Esophagus muscularis mucosa (tissue), 4 donors: Measurements from ENCODE around the gene BFSP2. TPM values are rescaled to one million over a fixed set of nuclear protein-coding genes. Genes with fewer than 3 reads are reported as not detected.

Experiments
- DNase-seq: peaks from one replicate; pipeline ENCODE4 v3.0.0-alpha.2; 2017; ENCODE audit errors: extremely low spot score
- H3K27ac ChIP-seq, 4 donors: fragments of 200-600 bp; sonication (generic); replicated peaks in 1 of 4; 1 replicate in 3 of 4; 2 replicates in 1 of 4; pipeline ENCODE4 v1.5.1; 2016 to 2019; ENCODE audit warnings: mild to moderate bottlenecking in 1 of 4
- H3K27me3 ChIP-seq, 4 donors: fragments of 200-600 bp; sonication (generic); one replicate each; pipeline versions ENCODE4 v1.5.1 to v1.6.0; 2016 to 2019
- H3K36me3 ChIP-seq, 4 donors: fragments of 200-600 bp; sonication (generic); one replicate each; pipeline ENCODE4 v1.5.1; 2016 to 2019
- H3K4me1 ChIP-seq, 4 donors: fragments of 200-600 bp; sonication (generic); one replicate each; pipeline ENCODE4 v1.5.1; 2016 to 2019
- H3K4me3 ChIP-seq, 4 donors: fragments of 200-600 bp; sonication (generic); 1 replicate in 2 of 4; 2 replicates in 2 of 4; pipeline ENCODE4 v1.5.1; 2016 to 2019; ENCODE audit warnings: mild to moderate bottlenecking in 4 of 4, moderate library complexity in 1 of 4
- H3K9me3 ChIP-seq, 4 donors: fragments of 200-600 bp; sonication (generic); 1 replicate in 3 of 4; 2 replicates in 1 of 4; pipeline ENCODE4 v1.5.1; 2016 to 2019
- CTCF ChIP-seq, 3 experiments: fragments of 200-600 bp in 2 of 3; fragments of 450-650 bp in 1 of 3; sonication (generic) in 2 of 3; IDR thresholded peaks; one replicate each; pipeline ENCODE4 v1.5.1; 2017 to 2019; ENCODE audit warnings: antibody characterized with exemption in 3 of 3, mild to moderate bottlenecking in 2 of 3, moderate library complexity in 1 of 3
- EP300 ChIP-seq: sonication (generic); formaldehyde crosslinking; IDR thresholded peaks from one replicate; pipeline ENCODE4 v1.6.1; 2017; ENCODE audit warnings: antibody characterized with exemption
- POLR2A ChIP-seq: fragments of 450-650 bp; IDR thresholded peaks from one replicate; pipeline ENCODE4 v1.6.1; 2017; ENCODE audit warnings: antibody characterized with exemption, moderate library complexity, mild to moderate bottlenecking, low read depth
- POLR2AphosphoS5 ChIP-seq, 2 donors: sonication (generic); formaldehyde crosslinking; IDR thresholded peaks; one replicate each; pipeline ENCODE4 v1.6.1; 2017; ENCODE audit warnings: antibody characterized with exemption in 2 of 2
- WGBS: methylation state at CpG from one replicate; pipeline ENCODE4 v1.1.5; 2018; 5-methylcytosine and 5-hydroxymethylcytosine counted together
- intact Hi-C: fragments of 100-400 bp; cut with DNase I; formaldehyde crosslinking; loops from one replicate; pipeline ENCODE4 v1.15.1; 2023
- total RNA-seq, 4 donors: library from RNA; depleted of rRNA; stranded (reverse); fragments of >200 nt; gene quantifications; one replicate each; pipeline versions ENCODE4 v1.1.0 to v1.2.1, GENCODE V29; 2016

Gene BFSP2
- total RNA-seq, 4 donors from 2014 or later: not detected

GRCh38 chr3:133448478-133449122, 48.7 kb downstream of the BFSP2 start:
- 68% methylated on average over 4 of the region's 4 CpGs for WGBS
- Histone ChIP-seq H3K36me3 (no peaks in the 10 kb centered on the region), H3K27me3 (no peaks in the 10 kb centered on the region), H3K4me3 (no peak overlapping the region), H3K9me3 (no peaks in the 10 kb centered on the region), H3K27ac (no peak overlapping the region), H3K4me1 (no peaks in the 10 kb centered on the region)
- DNase-seq: no peak
- intact Hi-C loops: no loop called here
- no peak for TF ChIP-seq POLR2AphosphoS5 (IDR thresholded peaks at IDR 0.05)
- no peak for TF ChIP-seq POLR2A
- no peak for TF ChIP-seq CTCF (IDR thresholded peaks at IDR 0.05)
- no peak for TF ChIP-seq EP300

GRCh38 chr3:133451309-133451708, 51.5 kb downstream of the BFSP2 start:
- no peak overlapping the region for H3K27ac ChIP-seq
- WGBS: 92% methylated on average over 3 of the region's 3 CpGs

GRCh38 chr3:133452641-133453319, 52.9 kb downstream of the BFSP2 start:
- no peak for TF ChIP-seq EP300
- WGBS: 75% methylated on average over 5 of the region's 5 CpGs
- H3K27ac ChIP-seq: no peak overlapping the region
- intact Hi-C loops: no loop called here
- no peak for DNase-seq
- H3K9me3 ChIP-seq: no peaks in the 10 kb centered on the region
- no peaks in the 10 kb centered on the region for H3K36me3 ChIP-seq
- no peaks in the 10 kb centered on the region for H3K27me3 ChIP-seq
- H3K4me1 ChIP-seq: no peaks in the 10 kb centered on the region
- no peak overlapping the region for H3K4me3 ChIP-seq

More at GRCh38 chr3:133451309-133451708, 51.5 kb downstream of the BFSP2 start:
- Histone ChIP-seq H3K36me3 (no peaks in the 10 kb centered on the region), H3K27me3 (no peaks in the 10 kb centered on the region), H3K9me3 (no peaks in the 10 kb centered on the region), H3K4me1 (no peaks in the 10 kb centered on the region), H3K4me3 (no peak overlapping the region)
- intact Hi-C loops: no loop called here
- TF ChIP-seq POLR2A (no peak), POLR2AphosphoS5 (IDR thresholded peaks at IDR 0.05) (no peak), EP300 (no peak), CTCF (IDR thresholded peaks at IDR 0.05) (no peak)
- DNase-seq: no peak

- 81% methylated on average over 3 of the region's 3 CpGs for WGBS
- H3K4me1 ChIP-seq: no peaks in the 10 kb centered on the region
- H3K36me3 ChIP-seq: no peaks in the 10 kb centered on the region
- no peaks in the 10 kb centered on the region for H3K27me3 ChIP-seq
- TF ChIP-seq POLR2AphosphoS5 (IDR thresholded peaks at IDR 0.05) (no peak), POLR2A (no peak)
- no peak for DNase-seq
- intact Hi-C loops: no loop called here
- H3K9me3 ChIP-seq: no peaks in the 10 kb centered on the region
- no peak overlapping the region for H3K27ac ChIP-seq
- H3K4me3 ChIP-seq: no peak overlapping the region
Measured at GRCh38 chr3:133453383-133453782, 53.5 kb downstream of the BFSP2 start.

GRCh38 chr3:133455281-133455680, 55.4 kb downstream of the BFSP2 start:
- Histone ChIP-seq H3K4me1 (peaks cover 11 to 15% (median 14%) of the 10 kb centered on the region in 4 donors), H3K36me3 (no peaks in the 10 kb centered on the region), H3K4me3 (no peak overlapping the region), H3K27me3 (no peaks in the 10 kb centered on the region), H3K9me3 (no peaks in the 10 kb centered on the region), H3K27ac (no peak overlapping the region)
- intact Hi-C loops: no loop called here
- TF ChIP-seq POLR2A (no peak), CTCF (IDR thresholded peaks at IDR 0.05) (no peak), EP300 (no peak), POLR2AphosphoS5 (IDR thresholded peaks at IDR 0.05) (no peak)
- WGBS: 100% methylated on average over 3 of the region's 3 CpGs
- no peak for DNase-seq
